ENCODE results near the gene HTRA1. TPM values are rescaled to one million over a fixed set of nuclear protein-coding genes. Genes with fewer than 3 reads are reported as not detected.

The HTRA1 gene
- total RNA-seq, 1 experiment from 2014 or later, result 0.39 TPM

GRCh38 chr10:122515022-122515424 is 53.7 kb downstream of the HTRA1 start:
- no peak for ATAC-seq
- RAD21 ChIA-PET (ENCODE audit: low non-redundant PET in 1 of 2, low total read pairs in 2 of 2, uncharacterized antibody in 2 of 2, unreplicated experiment in 2 of 2), result no interaction called here
- POLR2A ChIA-PET, result no interaction called here

More at GRCh38 chr10:122515022-122515424, 53.7 kb downstream of the HTRA1 start:
- Histone ChIP-seq H2AFZ (ENCODE audit: low read depth, low read length, poor library complexity, severe bottlenecking) (no peak overlapping the region), H3K4me1 (ENCODE audit: control insufficient read depth in 1 of 2, insufficient read depth in 2 of 2, low read length in 2 of 2) (no peaks in the 10 kb centered on the region), H3K4me2 (ENCODE audit: low read length) (no peak overlapping the region), H3K9ac (ENCODE audit: low read length) (no peak overlapping the region), H3K27me3 (ENCODE audit: insufficient read depth, low read length) (no peaks in the 10 kb centered on the region), H3K9me2 (ENCODE audit: insufficient read depth) (no peaks in the 10 kb centered on the region), H3K79me2 (ENCODE audit: insufficient read depth, low read length) (no peaks in the 10 kb centered on the region), H4K20me1 (ENCODE audit: insufficient read depth) (no peaks in the 10 kb centered on the region), H3K9me3 (ENCODE audit: control insufficient read depth in 1 of 2, insufficient read depth in 1 of 2, low read depth in 1 of 2, low read length in 2 of 2) (no peaks in the 10 kb centered on the region), H3K27ac (ENCODE audit: low read depth, low read length) (no peak overlapping the region), H3K4me3 (replicated peaks in 1 of 2; ENCODE audit: low read depth in 1 of 2, low read length in 2 of 2) (no peak overlapping the region), H3K36me3 (ENCODE audit: control insufficient read depth in 1 of 2, insufficient read depth in 2 of 2, low read length in 2 of 2) (no peaks in the 10 kb centered on the region)
- CTCF ChIA-PET, result interaction anchor here (1.6 kb wide), 1 partner anchor 50 kb away, joined by 7 read pairs; no protein-coding TSS in a partner anchor
- intact Hi-C loops (cut with micrococcal nuclease), result no loop called here
- BruUV-seq (replicated peaks), result no TSS peak
- no peak for DNase-seq (ENCODE audit: low read depth, low spot score)
- TF ChIP-seq RAD21 (IDR thresholded peaks at IDR 0.05; ENCODE audit: low read depth) (no peak), REST (IDR thresholded peaks at IDR 0.05; ENCODE audit: low read depth) (no peak), JUND (IDR thresholded peaks at IDR 0.05) (no peak), EZH2phosphoT487 (IDR thresholded peaks at IDR 0.05; ENCODE audit: borderline replicate concordance) (no peak), ELF1 (IDR thresholded peaks at IDR 0.05; ENCODE audit: borderline replicate concordance, low read depth) (no peak), FOSL1 (IDR thresholded peaks at IDR 0.05; ENCODE audit: low read depth) (no peak), CEBPB (IDR thresholded peaks at IDR 0.05; ENCODE audit: low read depth) (no peak)
